Measurements from ENCODE around the gene GAST.

- TF ChIP-seq, protein P1, sequence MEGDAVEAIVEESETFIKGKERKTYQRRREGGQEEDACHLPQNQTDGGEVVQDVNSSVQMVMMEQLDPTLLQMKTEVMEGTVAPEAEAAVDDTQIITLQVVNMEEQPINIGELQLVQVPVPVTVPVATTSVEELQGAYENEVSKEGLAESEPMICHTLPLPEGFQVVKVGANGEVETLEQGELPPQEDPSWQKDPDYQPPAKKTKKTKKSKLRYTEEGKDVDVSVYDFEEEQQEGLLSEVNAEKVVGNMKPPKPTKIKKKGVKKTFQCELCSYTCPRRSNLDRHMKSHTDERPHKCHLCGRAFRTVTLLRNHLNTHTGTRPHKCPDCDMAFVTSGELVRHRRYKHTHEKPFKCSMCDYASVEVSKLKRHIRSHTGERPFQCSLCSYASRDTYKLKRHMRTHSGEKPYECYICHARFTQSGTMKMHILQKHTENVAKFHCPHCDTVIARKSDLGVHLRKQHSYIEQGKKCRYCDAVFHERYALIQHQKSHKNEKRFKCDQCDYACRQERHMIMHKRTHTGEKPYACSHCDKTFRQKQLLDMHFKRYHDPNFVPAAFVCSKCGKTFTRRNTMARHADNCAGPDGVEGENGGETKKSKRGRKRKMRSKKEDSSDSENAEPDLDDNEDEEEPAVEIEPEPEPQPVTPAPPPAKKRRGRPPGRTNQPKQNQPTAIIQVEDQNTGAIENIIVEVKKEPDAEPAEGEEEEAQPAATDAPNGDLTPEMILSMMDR (conservative IDR thresholded peaks at IDR 0.05; ENCODE audit: low read depth, low read length) = no peak
- TF ChIP-seq EZH2 (IDR thresholded peaks at IDR 0.05; ENCODE audit: low read length, unreplicated experiment) = no peak
- no peak for TF ChIP-seq EZH2phosphoT487 (IDR thresholded peaks at IDR 0.05; ENCODE audit: borderline replicate concordance, low read length)
These were observed 15.9 kb downstream of the GAST start for GRCh38 chr17:41728056-41728455.
